ENCODE data around the gene DMC1.
"Not testable (repeated sequence)": the region's sequence is repeated elsewhere in the genome, so short reads cannot be mapped to it uniquely, and the experiment has no call there.

DMC1 gene

DNA sequence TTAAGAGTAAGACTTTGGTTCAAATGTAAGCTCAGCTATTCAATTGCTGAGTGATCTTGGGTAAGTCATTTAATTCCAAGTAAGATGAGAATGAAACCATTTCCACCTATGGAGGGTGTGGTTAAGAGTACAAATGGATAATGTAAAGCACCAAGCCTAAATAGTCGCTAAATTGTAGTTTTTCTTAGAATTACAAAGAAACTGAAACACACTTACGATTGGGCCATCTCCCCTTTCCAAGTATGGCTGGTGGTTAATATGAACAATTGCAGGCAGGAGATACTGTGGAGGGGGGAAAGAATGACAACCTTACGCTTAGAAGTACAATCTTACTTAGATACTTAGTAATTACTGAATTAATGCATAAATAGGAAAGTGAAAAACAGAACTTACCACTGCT is 72.1 kb downstream of the DMC1 start:
- no peak for DNase-seq

GRCh38 chr22:38494939-38495338 is 75.0 kb downstream of the DMC1 start:
- no peak for DNase-seq

GRCh38 chr22:38494498-38494897 is 75.5 kb downstream of the DMC1 start:
- peak; percentile 50 for DNase-seq

GRCh38 chr22:38491707-38492348 is 78.2 kb downstream of the DMC1 start:
- DNase-seq: no peak

DNA sequence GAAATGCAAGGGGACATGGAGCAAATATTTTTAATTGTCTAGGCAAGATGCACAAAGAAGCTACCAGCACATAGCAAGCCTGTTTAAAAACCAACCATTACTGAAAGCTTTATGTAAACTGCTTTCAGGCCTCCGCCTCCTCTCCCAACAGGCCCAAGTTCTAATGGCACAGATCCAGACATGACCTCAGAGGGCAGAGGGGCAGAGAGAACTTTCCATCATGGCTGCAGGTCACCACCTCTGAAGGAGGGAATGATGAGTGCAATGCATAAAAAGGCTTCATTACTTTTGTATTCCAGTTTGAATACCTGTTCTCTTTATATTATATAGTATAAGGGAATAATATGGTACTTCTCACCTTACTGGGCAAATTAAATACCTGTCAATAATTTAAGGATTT is 79.1 kb downstream of the DMC1 start:
- no peak for DNase-seq

- no peak for DNase-seq
These were observed 79.5 kb downstream of the DMC1 start for GRCh38 chr22:38490475-38490874.

- no peak for DNase-seq
These were observed 80.3 kb downstream of the DMC1 start for GRCh38 chr22:38489561-38490145.

GRCh38 chr22:38489142-38489541 is 80.8 kb downstream of the DMC1 start:
- no peak for DNase-seq

- DNase-seq: no peak
These were observed 82.0 kb downstream of the DMC1 start for GRCh38 chr22:38487946-38488345.

DNA sequence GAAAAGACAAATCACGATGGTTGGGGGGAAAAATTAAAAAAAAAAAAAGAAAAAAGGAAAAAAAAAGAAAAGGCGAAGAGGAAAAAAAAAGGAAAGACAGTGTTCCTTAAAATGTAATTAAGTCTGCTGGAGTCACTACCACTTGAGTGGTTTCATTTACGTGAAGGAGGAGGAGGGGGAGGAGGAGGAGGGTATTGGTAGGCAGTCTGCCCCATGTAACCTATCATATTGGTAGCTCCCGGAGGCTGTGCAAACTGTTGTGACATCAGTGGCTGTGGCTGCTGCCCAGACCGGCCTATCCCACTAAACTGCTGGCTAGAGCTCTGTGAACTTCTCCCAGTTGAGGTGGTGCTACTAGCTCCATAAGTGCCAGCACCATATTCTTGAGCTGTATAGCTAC is 84.2 kb downstream of the DMC1 start:
- DNase-seq: no peak

DNA sequence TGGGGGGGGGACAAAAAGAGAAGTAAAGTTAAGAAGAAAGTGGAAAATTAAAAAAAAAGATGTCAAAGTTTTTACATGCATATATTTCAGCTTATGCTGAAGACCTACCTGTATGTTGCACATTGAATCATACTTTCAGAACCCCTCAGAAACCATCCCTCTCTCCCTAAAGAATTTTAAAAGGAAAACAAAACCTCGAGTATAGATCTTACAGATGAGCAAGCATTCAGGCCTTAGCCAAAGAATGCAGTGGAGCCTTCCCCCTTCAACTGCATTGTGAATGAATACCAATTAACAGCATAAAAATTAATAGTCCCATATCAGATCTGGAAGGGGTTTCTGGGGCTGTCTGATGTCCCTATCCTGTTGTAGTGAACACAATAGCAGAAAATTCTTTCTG is 85.7 kb downstream of the DMC1 start:
- no peak for DNase-seq

- DNase-seq: no peak
These were observed 87.2 kb downstream of the DMC1 start for GRCh38 chr22:38482662-38483308.

DNA sequence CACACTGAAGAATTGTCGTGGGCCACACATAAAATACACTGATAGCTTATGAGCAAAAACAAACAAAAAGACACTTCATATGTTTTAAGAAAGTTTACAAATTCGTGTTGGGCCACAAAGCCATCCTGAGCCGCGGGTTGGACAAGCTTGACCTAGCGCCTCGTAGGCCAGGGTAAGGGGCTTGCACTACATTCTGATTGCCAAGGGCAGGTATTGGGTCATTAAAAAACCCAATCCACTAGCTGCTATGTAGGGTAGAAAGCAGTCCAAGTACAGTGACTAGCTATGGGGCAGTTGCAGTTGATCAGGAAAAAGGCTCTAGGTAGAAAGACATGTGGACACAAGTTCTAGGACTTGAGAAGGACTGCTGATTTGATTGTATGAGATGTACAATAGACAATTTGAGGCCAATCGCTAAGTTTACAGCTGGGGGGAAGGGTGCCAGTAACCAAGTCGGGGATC is 88.1 kb downstream of the DMC1 start:
- no peak for DNase-seq

DNA sequence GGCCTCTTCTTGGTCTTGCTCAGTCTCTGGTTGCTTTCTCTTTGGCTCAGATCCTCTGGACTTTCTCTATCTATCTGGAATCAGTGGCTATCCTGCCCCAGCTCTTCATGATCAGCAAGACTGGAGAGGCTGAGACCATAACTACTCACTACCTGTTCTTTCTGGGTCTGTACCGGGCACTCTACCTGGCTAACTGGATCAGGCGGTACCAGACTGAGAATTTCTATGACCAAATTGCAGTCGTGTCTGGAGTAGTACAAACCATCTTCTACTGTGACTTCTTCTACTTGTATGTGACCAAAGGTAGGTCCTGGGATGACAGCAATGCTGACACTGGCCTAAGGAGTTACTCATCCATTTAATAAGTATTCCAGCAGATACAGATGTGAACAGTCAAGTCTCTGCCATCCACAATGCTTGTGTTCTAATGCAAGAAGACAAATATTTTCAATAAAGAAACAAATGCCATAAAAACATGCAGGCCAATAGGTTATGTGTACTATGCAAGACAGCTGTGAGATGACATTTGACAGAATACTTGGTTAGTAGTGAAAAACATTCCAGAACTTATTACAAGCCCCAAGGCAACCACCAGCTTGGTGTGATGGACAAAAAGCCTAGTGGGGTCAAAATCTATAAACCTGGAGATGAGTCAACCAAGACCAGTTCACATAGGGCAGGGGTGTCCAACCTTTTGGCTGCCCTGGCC is 88.7 kb downstream of the DMC1 start:
- no peak for DNase-seq

DNA sequence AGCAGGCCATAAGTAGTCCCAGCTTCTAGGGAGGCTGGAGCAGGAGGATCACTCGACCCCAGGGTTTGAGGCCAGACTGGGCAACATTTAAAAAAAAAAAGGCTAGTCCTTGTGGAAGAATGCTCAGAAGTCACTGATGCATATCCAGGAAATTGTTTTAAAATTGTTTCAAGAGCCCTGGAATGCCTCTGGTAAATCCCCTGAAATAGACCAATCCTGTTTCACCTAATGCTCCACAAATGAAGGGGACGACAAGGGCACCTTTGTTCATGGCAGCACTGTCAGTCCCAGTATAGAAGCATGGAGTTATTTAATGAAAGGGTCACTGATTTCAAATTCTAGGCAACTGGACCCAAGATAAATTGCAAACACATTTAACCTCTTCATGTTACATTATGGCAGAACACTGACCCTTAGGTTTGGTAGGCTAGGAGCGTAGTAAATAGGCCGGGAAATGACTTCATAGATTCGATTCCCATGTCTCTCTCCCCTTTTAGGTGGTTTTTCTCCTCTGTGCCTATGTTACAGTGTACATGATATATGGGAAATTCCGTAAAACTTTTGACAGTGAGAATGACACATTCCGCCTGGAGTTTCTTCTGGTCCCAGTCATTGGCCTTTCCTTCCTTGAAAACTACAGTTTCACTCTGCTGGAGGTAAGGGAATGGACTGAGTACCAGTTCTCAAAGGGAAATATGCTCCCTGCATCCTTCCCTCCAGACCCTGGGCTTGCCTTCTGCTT is 90.7 kb downstream of the DMC1 start:
- no peak for DNase-seq

GRCh38 chr22:38477585-38477984 is 92.4 kb downstream of the DMC1 start:
- no peak for DNase-seq

DNA sequence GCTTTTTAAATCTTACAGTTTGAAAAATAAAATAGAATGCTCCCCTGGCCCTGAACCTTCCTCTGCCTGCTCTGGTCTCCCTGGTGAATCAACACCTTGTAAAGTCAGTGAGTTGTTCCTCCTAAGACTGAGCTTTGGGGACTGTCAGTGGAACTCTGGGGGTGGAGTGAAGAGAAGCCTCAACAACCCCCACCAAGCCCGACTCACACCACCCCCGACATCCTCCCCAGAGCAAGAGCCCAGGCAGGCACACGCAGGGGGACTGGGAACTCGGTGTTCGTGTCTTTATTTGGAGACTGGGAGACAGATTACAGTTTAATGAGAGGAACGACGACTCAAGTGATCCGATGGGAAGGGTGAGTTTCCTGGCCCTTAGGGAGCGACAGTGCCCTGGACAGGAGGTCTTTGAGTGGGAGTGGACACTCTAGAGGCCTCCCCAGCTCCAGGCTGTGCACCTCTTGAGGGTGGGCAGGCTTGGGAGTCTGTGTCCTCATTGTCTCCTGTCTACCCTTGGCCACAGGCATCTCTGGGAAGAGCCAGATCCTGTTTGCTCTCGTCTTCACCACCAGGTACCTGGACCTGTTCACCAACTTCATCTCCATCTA is 95.9 kb downstream of the DMC1 start:
- DNase-seq: no peak

- no peak for DNase-seq
These were observed 98.7 kb downstream of the DMC1 start for GRCh38 chr22:38471237-38471636.

GRCh38 chr22:38470179-38470578 is 99.8 kb downstream of the DMC1 start:
- DNase-seq: not testable (repeated sequence)

DNA sequence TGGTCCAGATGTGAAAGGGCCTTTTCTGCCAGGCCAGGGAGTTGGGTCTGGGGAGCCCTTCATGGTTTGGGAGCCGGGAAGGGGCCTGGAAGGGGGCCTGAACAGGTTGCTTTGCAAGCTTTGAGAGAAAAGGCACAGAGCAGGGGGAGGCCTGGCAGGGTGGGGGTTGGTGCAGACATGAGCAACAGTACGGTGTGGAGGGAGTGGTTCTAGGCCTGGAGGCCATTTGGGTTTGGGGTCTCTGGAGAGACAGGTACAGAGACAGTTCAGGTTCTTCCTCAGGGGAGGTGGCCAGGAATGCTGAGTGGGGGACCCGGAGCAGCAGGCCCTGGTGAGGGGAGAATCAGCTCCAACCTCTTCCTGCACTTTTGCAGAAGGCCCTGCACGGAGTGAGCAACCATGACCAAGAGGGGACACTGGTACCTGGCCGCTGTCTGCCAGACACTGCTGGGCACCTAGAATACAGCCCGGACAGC is 100.6 kb downstream of the DMC1 start:
- no peak for DNase-seq

Measured in hematopoietic multipotent progenitor cell treated with erythropoietin and hydrocortisone succinate and interleukin-3 and kit ligand, for 4 days (in vitro differentiated cells).